H7 (cell line): ENCODE measurements around the gene PRRC2C. TPM values are rescaled to one million over a fixed set of nuclear protein-coding genes. Genes with fewer than 3 reads are reported as not detected.

Experiments
- DNase-seq: peaks from one replicate; pipeline ENCODE4 v3.0.0; 2012
- H3K27me3 ChIP-seq: 2 replicates; pipeline ENCODE4 v1.6.0; 2011; ENCODE audit warnings: mild to moderate bottlenecking, low read length; ENCODE audit not compliant: control insufficient read depth, insufficient read depth
- H3K36me3 ChIP-seq: replicated peaks from 2 replicates; pipeline ENCODE4 v1.5.1; 2011; ENCODE audit warnings: low read length; ENCODE audit not compliant: control insufficient read depth, insufficient read depth
- H3K4me3 ChIP-seq: 2 replicates; pipeline ENCODE4 v1.5.1; 2011; ENCODE audit warnings: low read depth, mild to moderate bottlenecking, control low read depth, low read length, moderate library complexity; ENCODE audit not compliant: insufficient read depth
- total RNA-seq: library from RNA; depleted of rRNA; stranded (reverse); fragments of >200 nt; shearing (Covaris generic); gene quantifications from 2 replicates; pipeline ENCODE4 v1.2.3, GENCODE V29; 2014

The PRRC2C gene
- total RNA-seq, 1 experiment from 2014 or later: 68.7 TPM

DNA sequence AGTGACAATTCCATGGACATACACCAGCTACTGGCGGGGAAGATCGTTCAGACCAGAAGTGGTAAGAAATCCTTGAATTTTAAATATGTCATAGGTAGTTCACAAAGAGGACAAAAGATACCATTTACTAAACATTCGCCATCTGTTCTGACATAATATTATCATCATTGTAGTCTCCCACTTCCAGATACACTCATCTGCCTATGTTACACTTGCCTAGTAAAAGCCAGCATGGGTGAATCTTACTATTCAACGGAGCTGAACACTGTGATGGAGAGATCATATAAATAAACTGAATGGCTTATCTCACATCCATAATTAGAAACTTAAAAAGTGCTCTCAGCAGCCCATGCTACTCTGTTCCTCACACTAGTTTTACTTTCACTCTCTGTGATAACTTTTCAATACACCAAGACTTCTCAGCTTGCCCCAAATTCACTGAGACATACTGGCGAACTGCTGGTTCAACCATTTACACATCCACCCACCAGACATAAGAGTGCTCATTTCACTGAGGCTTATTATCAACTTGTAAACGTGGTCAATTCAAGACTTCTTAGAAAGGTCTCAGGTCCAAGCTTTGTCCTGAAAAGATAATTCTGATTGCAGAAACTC is 463 bp upstream of the PRRC2C start:
- Histone ChIP-seq H3K36me3 (no peaks in the 10 kb centered on the region), H3K4me3 (peak overlapping the region; percentile 99), H3K27me3 (no peaks in the 10 kb centered on the region)
- no peak for DNase-seq

DNA sequence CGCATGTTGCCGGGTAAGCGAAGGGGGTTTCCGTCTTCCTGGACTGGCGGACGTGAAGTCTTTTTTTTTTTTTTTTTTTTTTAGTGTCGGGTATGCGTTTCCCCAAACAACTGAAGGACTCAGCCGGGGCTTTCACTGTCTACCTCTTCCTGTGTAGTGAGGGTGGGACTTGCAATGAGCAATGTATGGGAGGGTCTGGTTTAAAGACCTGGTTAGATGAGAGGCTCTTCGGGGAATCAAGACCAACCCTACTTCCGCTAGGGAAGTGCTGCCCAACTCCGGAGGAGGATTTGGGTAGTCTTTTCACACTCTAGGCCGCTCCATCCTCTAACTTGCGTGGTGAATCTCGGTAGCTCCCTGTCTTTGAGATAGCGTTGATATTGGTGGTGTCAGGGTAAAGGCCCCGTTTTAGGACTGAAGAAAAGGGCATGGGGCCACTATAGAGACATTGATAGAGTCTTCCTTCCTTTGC is 754 bp downstream of the PRRC2C start:
- DNase-seq: no peak

DNA sequence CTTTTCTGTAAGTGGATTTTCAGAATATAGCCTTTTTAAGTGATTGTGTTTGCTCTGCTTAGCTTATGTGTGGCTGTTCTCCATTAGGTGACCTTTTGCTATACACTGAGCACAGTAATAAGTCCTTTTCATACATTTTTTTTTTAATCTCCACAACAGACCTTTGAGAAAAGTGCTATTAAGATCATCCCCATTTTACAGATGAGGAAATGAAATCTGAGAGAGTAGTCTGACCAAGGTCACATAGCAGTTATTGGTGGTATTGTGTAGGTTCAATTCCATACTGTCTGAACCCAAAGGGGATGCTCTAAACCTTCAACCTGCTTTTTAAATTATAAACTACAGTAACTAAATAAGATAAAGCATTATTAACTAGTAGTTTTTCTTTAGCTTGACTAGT is 1.7 kb downstream of the PRRC2C start:
- DNase-seq: no peak
- Histone ChIP-seq H3K4me3 (peak overlapping the region; percentile 99), H3K27me3 (no peaks in the 10 kb centered on the region), H3K36me3 (0 out of 2 replicates have a peak, but pooled peaks cover 1% of the 10 kb centered on the region)

More for the DNA sequence above, 754 bp downstream of the PRRC2C start:
- peak overlapping the region; percentile 99 for H3K4me3 ChIP-seq
- H3K36me3 ChIP-seq: no peaks in the 10 kb centered on the region
- no peaks in the 10 kb centered on the region for H3K27me3 ChIP-seq

DNA sequence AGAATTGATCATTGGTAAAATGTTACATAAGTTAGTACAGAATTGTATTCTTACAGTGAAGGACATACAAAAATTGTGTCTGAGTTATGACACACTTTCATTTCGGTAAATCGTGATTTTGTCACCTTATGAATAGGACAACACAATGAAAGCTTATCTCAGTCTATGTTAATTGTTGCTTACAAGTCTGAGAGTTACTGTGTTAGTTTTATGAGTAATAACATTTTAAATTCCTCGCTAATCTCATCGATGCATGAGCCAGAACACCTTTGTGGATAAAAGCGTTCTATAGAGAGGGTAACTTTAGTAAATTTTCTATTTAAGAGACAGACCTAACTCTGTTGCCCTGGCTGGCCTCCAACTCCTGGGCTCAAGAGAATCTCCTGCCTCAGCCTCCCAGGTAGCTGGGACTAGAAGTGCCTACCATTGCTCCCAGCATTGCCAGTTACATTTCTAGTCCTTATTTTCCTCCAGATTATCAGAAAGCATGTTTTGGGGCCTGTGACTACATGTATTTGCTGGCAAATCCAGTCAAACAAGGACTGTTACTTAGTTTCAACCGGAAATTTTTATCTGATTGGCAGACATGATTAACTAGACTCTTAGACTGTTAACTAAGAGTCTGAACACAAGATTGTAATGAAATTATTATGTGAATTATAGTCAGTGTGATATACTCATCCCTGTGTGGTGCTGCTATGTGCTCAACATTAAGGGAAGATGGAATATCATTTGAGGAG is 3.0 kb downstream of the PRRC2C start:
- H3K4me3 ChIP-seq: no peak overlapping the region
- H3K36me3 ChIP-seq: 0 out of 2 replicates have a peak, but pooled peaks cover 1% of the 10 kb centered on the region
- no peaks in the 10 kb centered on the region for H3K27me3 ChIP-seq
- DNase-seq: no peak

DNA sequence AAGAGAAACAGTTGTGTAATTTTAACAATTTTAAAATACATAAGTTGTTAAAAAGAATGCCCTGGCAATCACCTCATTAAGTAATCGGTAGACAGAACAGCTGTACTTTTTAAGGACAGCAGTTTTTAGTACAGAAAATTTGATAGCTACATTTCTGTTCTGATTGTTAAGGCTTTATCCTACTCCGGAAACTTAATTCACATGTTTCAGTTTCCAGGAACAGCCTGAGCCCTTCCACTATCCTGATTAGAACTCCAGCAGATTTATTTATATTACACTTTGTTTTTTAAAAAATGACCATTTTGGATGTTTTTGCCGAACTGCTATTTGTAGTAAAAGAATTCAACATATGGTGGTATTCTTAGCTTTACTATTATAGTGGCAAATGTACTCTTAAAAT is 8.7 kb downstream of the PRRC2C start:
- DNase-seq: no peak
- no peak overlapping the region for H3K4me3 ChIP-seq
- no peaks in the 10 kb centered on the region for H3K27me3 ChIP-seq
- 0 out of 2 replicates have a peak, but pooled peaks cover 1% of the 10 kb centered on the region for H3K36me3 ChIP-seq

DNA sequence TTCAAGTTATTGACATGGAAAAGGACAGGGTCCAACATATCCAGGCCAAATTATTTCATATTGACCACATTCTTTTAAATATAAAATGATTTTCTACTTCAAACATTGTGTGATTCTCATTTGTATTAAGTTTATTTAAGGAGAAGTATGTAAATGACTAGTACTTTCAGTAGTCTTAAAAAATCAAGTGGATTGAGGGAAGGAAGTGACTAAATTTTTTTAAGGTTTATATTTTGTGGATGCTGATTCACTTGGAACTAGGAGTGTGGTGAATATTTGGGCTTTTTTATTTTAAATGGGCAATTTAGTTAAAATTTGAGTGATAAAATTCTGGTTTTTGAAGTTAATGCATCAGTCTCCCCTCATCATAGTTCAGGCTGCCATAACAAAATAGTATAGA is 10.1 kb downstream of the PRRC2C start:
- DNase-seq: no peak
- H3K27me3 ChIP-seq: no peaks in the 10 kb centered on the region

DNA sequence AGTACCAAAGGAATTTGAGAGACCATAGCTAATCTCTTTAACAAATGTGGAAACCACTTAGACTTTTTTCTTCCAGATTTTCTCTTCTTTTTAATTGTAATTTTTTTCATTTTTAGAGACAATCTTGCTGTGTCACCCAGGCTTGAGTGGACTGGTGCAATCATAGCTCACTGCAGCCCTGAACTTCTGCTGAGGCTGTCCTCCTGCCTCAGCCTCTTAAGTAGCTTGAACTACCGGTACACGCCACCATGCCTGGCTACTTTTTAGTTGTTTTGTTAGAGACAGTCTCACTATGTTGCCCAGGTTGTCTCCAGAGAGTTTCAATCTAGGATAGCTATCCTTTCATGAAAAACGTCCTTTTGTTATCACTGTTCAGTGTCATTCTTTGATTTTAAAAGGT is 15.0 kb downstream of the PRRC2C start:
- Histone ChIP-seq H3K4me3 (no peak overlapping the region), H3K27me3 (no peaks in the 10 kb centered on the region), H3K36me3 (no peaks in the 10 kb centered on the region; the same call in 1 of the 2 replicates)
- DNase-seq: no peak

More for the DNA sequence above, 10.1 kb downstream of the PRRC2C start:
- Histone ChIP-seq H3K4me3 (no peak overlapping the region), H3K36me3 (peaks cover 1% of the 10 kb centered on the region; the same call in 1 of the 2 replicates)

DNA sequence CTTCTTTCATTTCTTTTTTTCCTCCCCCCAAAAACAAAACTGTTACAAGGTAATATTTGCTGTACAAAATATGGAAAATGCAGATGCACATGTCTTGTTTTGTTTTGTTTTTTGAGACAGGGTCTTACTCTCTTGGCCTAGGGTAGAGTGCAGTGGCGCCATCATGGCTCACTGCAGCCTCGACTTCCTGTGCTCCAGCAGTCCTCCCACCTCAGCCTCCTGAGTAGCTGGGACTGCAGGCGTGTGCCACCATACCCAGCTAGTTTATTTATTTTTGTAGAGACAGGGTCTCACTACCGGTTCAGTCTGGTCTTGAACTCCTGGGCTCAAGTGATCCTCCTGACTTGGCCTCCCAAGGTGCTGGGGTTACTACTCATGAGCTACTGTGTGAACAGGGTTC is 15.5 kb downstream of the PRRC2C start:
- DNase-seq: no peak
- Histone ChIP-seq H3K36me3 (no peaks in the 10 kb centered on the region; the same call in 1 of the 2 replicates), H3K4me3 (no peak overlapping the region), H3K27me3 (no peaks in the 10 kb centered on the region)

DNA sequence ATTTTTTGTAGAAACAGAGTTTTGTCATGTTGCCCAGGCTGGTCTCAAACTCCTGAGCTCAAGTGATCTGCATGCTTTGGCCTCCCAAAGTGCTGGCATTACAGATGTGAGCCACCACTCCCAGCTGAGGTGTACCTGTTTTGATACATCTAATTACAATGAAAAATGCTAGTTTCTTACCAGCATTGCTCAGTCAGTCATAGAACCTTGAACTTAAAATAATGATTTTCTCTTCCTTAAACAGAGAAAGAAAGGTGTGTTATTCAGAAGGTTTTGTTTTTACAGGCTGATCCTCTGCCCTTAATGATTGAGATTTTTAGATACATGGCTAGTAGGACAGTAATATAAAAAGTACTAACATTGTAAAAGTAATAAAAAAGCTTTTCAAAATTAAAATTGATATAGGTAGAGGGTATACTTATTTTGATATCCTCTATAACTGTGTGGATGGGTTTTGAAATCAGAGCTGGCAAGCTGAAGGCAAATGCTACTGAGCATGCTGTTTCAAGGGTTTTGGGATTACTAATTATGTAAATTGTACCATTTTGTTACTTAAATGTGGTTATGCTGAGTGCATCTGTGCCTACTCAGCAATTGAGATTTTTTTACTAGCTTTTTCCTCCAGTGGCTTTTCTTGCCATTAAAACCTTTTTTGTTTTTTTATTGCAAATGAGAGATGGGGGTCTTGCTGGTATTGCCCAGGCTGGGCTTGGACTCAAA is 16.1 kb downstream of the PRRC2C start:
- DNase-seq: no peak
- Histone ChIP-seq H3K4me3 (no peak overlapping the region), H3K27me3 (no peaks in the 10 kb centered on the region), H3K36me3 (no peaks in the 10 kb centered on the region; the same call in 1 of the 2 replicates)

DNA sequence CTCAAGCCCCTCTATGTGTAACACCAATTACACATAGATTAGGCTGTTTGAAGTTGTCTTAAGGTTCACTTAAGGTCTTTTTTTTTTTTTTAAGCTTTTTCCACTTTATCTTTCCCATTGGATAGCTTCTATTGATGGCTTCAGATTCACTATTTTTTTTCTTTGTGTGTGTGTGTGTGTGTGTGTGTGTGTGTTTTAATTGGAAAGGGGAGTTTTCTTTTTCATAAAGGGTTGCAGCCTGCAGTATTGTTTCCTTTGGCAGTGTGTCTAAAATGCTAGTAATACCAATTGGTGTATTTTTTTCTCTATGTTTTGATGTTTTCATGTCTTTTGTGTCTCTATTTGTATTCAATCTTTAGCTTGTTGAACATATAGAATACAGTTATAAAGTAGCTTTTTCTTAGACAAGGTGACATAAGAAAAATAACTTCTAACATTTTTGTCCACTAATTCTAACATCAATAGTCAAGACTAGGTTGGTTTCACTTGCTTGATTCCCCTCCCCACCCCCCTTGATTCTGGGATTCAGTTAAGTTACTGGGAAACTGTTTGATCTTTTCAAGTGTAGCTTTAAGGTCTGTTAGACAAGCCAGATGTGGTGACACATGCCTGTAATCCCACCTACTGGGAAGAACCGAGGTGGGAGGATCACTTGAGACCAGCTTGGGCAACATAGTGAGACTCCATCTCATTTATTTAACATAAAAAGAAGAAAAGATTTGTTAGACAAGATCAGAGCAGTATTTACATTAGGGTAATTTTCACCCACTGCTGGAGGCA is 21.4 kb downstream of the PRRC2C start:
- Histone ChIP-seq H3K4me3 (no peak overlapping the region), H3K27me3 (no peaks in the 10 kb centered on the region), H3K36me3 (no peaks in the 10 kb centered on the region)
- no peak for DNase-seq

DNA sequence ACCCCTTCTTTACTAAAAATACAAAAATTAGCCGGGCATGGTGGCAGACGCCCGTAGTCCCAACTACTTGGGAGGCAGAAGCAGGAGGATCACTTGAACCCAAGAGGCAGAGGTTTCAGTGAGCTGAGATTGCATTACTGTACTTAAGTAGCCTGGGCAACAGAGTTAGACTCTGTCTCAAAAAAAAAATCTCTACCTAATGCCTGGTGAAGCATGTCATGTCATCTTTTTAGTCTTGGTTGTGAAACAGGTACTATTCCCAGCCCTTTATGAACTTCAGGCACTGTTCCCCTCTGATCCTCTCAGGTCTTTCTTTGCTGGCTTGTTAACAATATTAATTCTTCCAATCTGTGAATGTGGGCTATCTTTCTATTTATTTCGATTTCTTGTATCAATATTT is 22.1 kb downstream of the PRRC2C start:
- no peak for DNase-seq
- H3K4me3 ChIP-seq: no peak overlapping the region
- no peaks in the 10 kb centered on the region for H3K27me3 ChIP-seq
- H3K36me3 ChIP-seq: no peaks in the 10 kb centered on the region

DNA sequence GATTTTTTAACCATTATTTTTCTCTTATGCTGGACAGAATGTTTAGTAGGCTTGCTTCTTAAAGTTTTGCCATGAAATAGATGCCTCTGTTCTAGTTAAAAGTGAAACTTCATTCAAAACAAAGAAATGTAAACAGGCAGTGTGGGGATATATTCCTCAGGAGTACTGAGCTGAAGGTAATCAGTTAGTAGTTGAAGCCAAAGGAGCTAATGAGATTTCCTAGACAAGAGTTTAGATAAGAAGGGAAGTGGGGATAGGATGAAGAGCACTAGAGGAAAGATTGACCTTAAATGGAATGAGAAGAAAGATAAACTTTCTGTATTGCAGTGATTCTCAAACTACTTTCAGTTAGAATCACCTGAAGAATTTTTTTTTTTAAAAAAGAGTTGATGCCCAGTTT is 23.9 kb downstream of the PRRC2C start:
- no peak for DNase-seq
- Histone ChIP-seq H3K36me3 (0 out of 2 replicates have a peak, but pooled peaks cover 1% of the 10 kb centered on the region), H3K4me3 (no peak overlapping the region), H3K27me3 (no peaks in the 10 kb centered on the region)

DNA sequence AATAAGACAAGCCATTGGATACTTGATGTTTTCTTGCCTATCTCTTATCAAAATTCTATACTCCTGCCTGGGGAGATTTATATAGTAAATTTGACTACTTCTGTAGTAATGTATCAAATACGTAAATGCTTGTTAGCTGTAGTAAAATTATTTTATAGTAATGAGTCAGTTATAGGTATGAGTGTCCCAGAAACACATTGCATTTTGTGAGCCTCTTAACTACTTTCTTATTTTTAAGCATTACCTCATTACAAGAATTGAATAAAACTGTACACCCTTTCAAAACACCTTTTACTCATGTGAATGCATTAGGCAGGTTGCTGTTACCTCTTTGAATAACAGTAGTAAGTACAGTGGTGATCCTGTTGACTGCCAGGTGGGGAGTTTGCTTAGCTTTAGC is 28.4 kb downstream of the PRRC2C start:
- no peak for DNase-seq
- Histone ChIP-seq H3K36me3 (peaks cover 25% of the 10 kb centered on the region), H3K4me3 (no peak overlapping the region), H3K27me3 (no peaks in the 10 kb centered on the region)

DNA sequence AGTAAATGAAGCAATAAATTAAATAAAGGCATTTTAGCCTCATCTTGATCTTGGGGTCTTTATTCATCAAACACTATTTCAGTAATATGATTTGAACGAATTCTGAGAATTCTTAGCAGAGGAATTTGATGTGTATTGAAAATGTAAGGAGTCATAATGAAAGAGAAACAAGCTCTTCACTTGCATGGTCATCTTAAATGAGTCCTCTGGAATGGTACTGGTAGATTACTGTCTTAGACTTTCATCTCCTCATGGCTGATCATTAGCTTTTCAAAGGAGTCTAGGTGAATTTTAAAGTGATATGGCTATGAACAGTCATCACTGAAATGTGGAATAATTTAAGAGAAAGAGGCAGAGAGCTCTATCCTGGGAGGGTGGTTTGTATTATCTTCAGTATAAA is 30.0 kb downstream of the PRRC2C start:
- Histone ChIP-seq H3K36me3 (peaks cover 25% of the 10 kb centered on the region), H3K4me3 (no peak overlapping the region), H3K27me3 (no peaks in the 10 kb centered on the region)
- DNase-seq: no peak
